Large intestine (tissue), 3 donors: Measurements from ENCODE around the gene RAD50. TPM values are rescaled to one million over a fixed set of nuclear protein-coding genes. Genes with fewer than 3 reads are reported as not detected.

Source experiments
- DNase-seq, 2 donors: peaks; one replicate each; pipeline versions ENCODE4 v3.0.0 to v3.0.0-alpha.2; 2013
- H3K27ac ChIP-seq: one replicate; pipeline ENCODE4 v1.5.1; 2013; ENCODE audit warnings: low read length
- H3K27me3 ChIP-seq: 2 replicates; pipeline ENCODE4 v1.6.1; 2013; ENCODE audit warnings: low read length; ENCODE audit not compliant: control insufficient read depth, insufficient read depth
- H3K36me3 ChIP-seq: 2 replicates; pipeline ENCODE4 v1.6.1; 2013; ENCODE audit warnings: low read length; ENCODE audit not compliant: control insufficient read depth, insufficient read depth
- H3K4me1 ChIP-seq: one replicate; pipeline ENCODE4 v1.6.1; 2013; ENCODE audit warnings: low read length; ENCODE audit not compliant: control insufficient read depth, insufficient read depth
- H3K4me3 ChIP-seq: one replicate; pipeline ENCODE4 v1.5.1; 2013; ENCODE audit warnings: low read length
- H3K9me3 ChIP-seq: one replicate; pipeline ENCODE4 v1.6.1; 2013; ENCODE audit warnings: mild to moderate bottlenecking, low read depth, low read length, moderate library complexity; ENCODE audit not compliant: control insufficient read depth
- WGBS: methylation state at CpG from one replicate; pipeline ENCODE4 v1.1.5; 2013; ENCODE audit warnings: low lambda C conversion rate; ENCODE audit not compliant: insufficient coverage; 5-methylcytosine and 5-hydroxymethylcytosine counted together
- polyA plus RNA-seq: library from polyadenylated mRNA; unstranded; fragments of 120-200 nt; gene quantifications from one replicate; pipeline ENCODE4 v1.2.1, GENCODE V29; 2013

Gene RAD50
- polyA plus RNA-seq, 1 donor, result 31.1 TPM

DNA sequence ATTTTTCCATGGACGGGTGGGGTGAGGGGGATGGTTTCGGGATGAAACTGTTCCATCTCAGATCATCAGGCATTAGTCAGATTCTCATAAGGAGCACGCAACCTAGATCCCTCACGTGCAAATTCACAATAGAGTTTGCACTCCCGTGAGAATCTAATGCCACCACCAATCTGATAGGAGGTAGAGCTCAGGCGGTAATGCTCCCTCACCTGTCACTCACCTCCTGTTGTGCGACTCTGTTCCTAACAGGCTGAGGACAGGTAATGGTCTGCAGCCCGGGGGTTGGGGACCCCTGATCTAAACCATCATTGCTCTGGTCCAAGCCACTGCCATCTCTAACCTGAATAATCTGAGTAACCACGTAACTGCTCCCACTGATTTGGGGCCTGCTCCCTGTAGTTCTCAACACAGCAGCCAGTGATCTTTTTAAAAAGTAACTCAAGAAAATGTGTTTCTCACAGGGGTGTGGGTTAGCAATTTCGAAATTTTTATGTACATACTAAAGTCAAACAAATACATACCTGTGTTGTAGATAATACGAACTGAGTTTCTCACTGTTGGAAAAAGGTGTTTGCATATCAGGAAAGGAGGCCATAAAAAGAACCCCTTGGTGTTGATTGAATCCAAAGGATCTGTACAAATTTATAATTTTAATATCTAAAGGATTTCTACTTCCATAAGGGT lies 89.9 kb downstream of the RAD50 start:
- DNase-seq, result no peak
- H3K9me3 ChIP-seq, result no peaks in the 10 kb centered on the region
- 100% methylated on average over 1 of the region's 11 CpGs for WGBS
- no peak overlapping the region for H3K4me3 ChIP-seq
- no peaks in the 10 kb centered on the region for H3K4me1 ChIP-seq
- H3K36me3 ChIP-seq, result peaks cover 19% of the 10 kb centered on the region
- H3K27ac ChIP-seq, result no peak overlapping the region
- no peaks in the 10 kb centered on the region for H3K27me3 ChIP-seq

DNA sequence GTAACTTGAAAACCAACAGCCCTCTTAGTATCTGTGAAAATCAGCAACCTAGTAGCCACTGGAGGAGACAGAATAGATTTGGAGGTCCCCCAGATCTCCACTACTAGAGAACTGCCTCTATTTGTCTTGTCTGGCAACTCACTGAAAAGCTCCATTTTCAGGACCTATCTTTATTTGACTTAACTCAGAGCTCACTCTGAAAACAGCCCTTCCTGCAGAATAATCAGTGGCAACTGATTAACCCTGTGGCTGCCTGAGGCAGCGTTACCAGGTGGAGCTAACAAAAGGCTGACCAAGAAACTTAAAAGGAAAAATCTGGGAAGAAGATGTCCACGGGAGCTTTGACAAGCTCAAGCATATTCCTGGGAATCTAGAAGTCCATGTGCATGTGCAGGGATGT lies 90.7 kb downstream of the RAD50 start:
- H3K27me3 ChIP-seq, result peaks cover 1% of the 10 kb centered on the region
- H3K27ac ChIP-seq, result no peak overlapping the region
- peaks cover 12% of the 10 kb centered on the region for H3K36me3 ChIP-seq
- WGBS, result 75% methylated on average over 2 of the region's 2 CpGs
- DNase-seq, result no peak
- no peak overlapping the region for H3K4me3 ChIP-seq
- no peaks in the 10 kb centered on the region for H3K9me3 ChIP-seq
- H3K4me1 ChIP-seq, result no peaks in the 10 kb centered on the region

GRCh38 chr5:132648355-132648754 lies 91.6 kb downstream of the RAD50 start:
- no CpG with 5 or more reads among the region's 1 CpG for WGBS
- H3K27ac ChIP-seq, result no peak overlapping the region

GRCh38 chr5:132651838-132652469 lies 95.2 kb downstream of the RAD50 start:
- H3K27ac ChIP-seq, result no peak overlapping the region
- H3K4me3 ChIP-seq, result no peak overlapping the region
- peaks cover 35% of the 10 kb centered on the region for H3K27me3 ChIP-seq
- no peaks in the 10 kb centered on the region for H3K9me3 ChIP-seq
- 86% methylated on average over 2 of the region's 4 CpGs for WGBS
- H3K36me3 ChIP-seq, result no peaks in the 10 kb centered on the region
- peaks cover 4% of the 10 kb centered on the region for H3K4me1 ChIP-seq
- DNase-seq, result no peak

More at GRCh38 chr5:132648355-132648754, 91.6 kb downstream of the RAD50 start:
- H3K27me3 ChIP-seq, result peaks cover 5% of the 10 kb centered on the region
- DNase-seq, result no peak
- no peaks in the 10 kb centered on the region for H3K9me3 ChIP-seq
- no peak overlapping the region for H3K4me3 ChIP-seq
- no peaks in the 10 kb centered on the region for H3K4me1 ChIP-seq
- peaks cover 4% of the 10 kb centered on the region for H3K36me3 ChIP-seq

- Histone ChIP-seq H3K27ac (no peak overlapping the region), H3K27me3 (peaks cover 39% of the 10 kb centered on the region), H3K9me3 (no peaks in the 10 kb centered on the region), H3K4me1 (peaks cover 4% of the 10 kb centered on the region), H3K36me3 (no peaks in the 10 kb centered on the region), H3K4me3 (no peak overlapping the region)
- WGBS, result no CpG with 5 or more reads among the region's 7 CpGs
- DNase-seq, result no peak
Measured at GRCh38 chr5:132653716-132654115, 96.9 kb downstream of the RAD50 start.

- Histone ChIP-seq H3K4me3 (no peak overlapping the region), H3K36me3 (no peaks in the 10 kb centered on the region), H3K27me3 (peaks cover 39% of the 10 kb centered on the region), H3K4me1 (peaks cover 4% of the 10 kb centered on the region), H3K27ac (no peak overlapping the region), H3K9me3 (no peaks in the 10 kb centered on the region)
- no CpG with 5 or more reads among the region's 92 CpGs for WGBS
- DNase-seq, result peak in 1 of 2 donors; percentile 32
Measured at GRCh38 chr5:132655821-132656773, 99.3 kb downstream of the RAD50 start.

DNA sequence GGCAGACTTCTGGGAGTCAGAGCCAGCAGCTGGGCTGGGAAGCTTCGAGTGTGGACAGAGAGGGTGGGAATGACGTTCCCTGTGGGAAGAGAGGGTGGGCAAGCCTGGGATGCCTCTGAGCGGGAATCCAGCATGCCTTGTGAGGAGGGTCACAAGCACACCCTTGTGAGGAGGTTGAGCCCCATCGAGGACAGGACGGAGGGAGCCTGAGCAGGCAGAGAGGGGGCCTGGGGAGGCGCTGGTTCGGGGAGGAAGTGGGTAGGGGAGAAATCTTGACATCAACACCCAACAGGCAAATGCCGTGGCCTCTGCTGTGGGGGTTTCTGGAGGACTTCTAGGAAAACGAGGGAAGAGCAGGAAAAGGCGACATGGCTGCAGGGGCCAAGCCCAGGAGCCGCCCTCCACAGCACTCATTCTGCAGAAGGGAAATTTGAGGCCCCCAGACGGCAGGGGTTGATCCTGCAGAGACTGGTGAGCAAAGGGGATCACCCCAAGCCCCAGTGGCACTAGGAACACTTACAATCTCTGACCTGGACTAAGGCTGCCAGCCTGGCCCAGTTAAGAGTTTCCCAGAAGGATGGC lies 100.1 kb downstream of the RAD50 start:
- Histone ChIP-seq H3K36me3 (no peaks in the 10 kb centered on the region), H3K27ac (no peak overlapping the region), H3K27me3 (peaks cover 39% of the 10 kb centered on the region), H3K4me3 (no peak overlapping the region), H3K9me3 (no peaks in the 10 kb centered on the region), H3K4me1 (peaks cover 4% of the 10 kb centered on the region)
- no CpG with 5 or more reads among the region's 12 CpGs for WGBS
- no peak for DNase-seq

DNA sequence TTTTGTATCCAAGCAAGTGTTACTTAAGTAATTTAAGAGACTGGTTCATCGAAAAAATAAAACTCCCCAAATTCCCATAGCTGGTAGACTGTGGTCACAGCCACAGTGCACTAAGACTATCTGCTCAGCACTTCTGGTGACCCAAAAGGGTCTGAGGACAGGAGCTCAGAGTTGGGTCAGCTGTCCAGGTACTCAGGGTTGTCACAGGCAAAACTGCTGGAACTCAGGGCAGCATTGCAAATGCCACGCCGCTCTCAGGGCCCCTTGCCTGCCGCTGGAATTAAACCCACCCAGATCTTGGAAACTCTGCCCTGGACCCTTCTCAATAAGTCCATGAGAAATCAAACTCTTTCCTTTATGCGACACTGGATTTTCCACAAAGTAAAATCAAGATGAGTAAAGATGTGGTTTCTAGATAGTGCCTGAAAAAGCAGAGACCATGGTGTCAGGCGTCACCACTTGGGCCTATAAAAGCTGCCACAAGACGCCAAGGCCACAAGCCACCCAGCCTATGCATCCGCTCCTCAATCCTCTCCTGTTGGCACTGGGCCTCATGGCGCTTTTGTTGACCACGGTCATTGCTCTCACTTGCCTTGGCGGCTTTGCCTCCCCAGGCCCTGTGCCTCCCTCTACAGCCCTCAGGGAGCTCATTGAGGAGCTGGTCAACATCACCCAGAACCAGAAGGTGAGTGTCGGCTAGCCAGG lies 101.1 kb downstream of the RAD50 start, which contains the start of gene IL13:
TSS of gene IL13 (plus strand) at position 498 of the 705 bp plus-strand sequence. CDS start at position 512, 14 bp downstream.
- Histone ChIP-seq H3K4me3 (no peak within 1 kb of the TSS), H3K27me3 (peaks cover 34% of the 10 kb centered on the region), H3K27ac (no peak within 1 kb of the TSS), H3K4me1 (peaks cover 6% of the 10 kb centered on the region), H3K36me3 (no peaks in the 10 kb centered on the region), H3K9me3 (no peaks in the 10 kb centered on the region)
- no peak for DNase-seq
- WGBS, result no CpG with 5 or more reads among the region's 12 CpGs

GRCh38 chr5:132658381-132659302 lies 101.9 kb downstream of the RAD50 start:
- Histone ChIP-seq H3K4me3 (no peak overlapping the region), H3K4me1 (peaks cover 14% of the 10 kb centered on the region), H3K9me3 (no peaks in the 10 kb centered on the region), H3K27ac (no peak overlapping the region), H3K27me3 (peaks cover 30% of the 10 kb centered on the region), H3K36me3 (no peaks in the 10 kb centered on the region)
- no peak for DNase-seq
- no CpG with 5 or more reads among the region's 9 CpGs for whole genome bisulfite sequencing
